Progenitor cell of endocrine pancreas (in vitro differentiated cells): ENCODE measurements around the gene LDLRAD4. TPM values are rescaled to one million over a fixed set of nuclear protein-coding genes. Genes with fewer than 3 reads are reported as not detected.

Source experiments
- DNase-seq: peaks from one replicate; pipeline ENCODE4 v3.0.0; 2021; ENCODE audit warnings: low spot score; ENCODE audit not compliant: unreplicated experiment
- H3K27ac Mint-ChIP-seq: 2 replicates; pipeline ENCODE4 v1.8.0; 2021; ENCODE audit warnings: mild to moderate bottlenecking, moderate library complexity, mixed read lengths
- H3K27me3 Mint-ChIP-seq: 2 replicates; pipeline ENCODE4 v1.8.0; 2021; ENCODE audit warnings: mixed read lengths
- H3K36me3 Mint-ChIP-seq: 2 replicates; pipeline ENCODE4 v1.8.0; 2022; ENCODE audit warnings: mixed read lengths; ENCODE audit not compliant: insufficient read depth
- H3K4me1 Mint-ChIP-seq: 2 replicates; pipeline ENCODE4 v1.8.0; 2021; ENCODE audit warnings: low read depth, mixed read lengths
- H3K4me3 Mint-ChIP-seq: 2 replicates; pipeline ENCODE4 v1.8.0; 2021; ENCODE audit warnings: low read depth, mild to moderate bottlenecking, moderate library complexity, mixed read lengths
- H3K9me3 Mint-ChIP-seq: 2 replicates; pipeline ENCODE4 v1.8.0; 2021; ENCODE audit warnings: low read depth, mixed read lengths
- CTCF ChIP-seq: fragments of 200-600 bp; sonication (generic); IDR thresholded peaks from one replicate; pipeline ENCODE4 v1.5.0; 2021; ENCODE audit warnings: antibody characterized with exemption, mild to moderate bottlenecking; ENCODE audit not compliant: unreplicated experiment
- long read RNA-seq: library from polyadenylated mRNA; unstranded; transcript quantifications from one replicate; pipeline ENCODE4 v2.0.0, GENCODE V29; 2020
- total RNA-seq: library from RNA; stranded (reverse); gene quantifications from 2 replicates; pipeline ENCODE4 v1.2.1, GENCODE V29; 2021

The LDLRAD4 gene
- 3.4 and 3.8 TPM in 2 replicates for total RNA-seq
- long read RNA-seq, partial matches to known transcripts = 0 of 6 reads
- long read RNA-seq, other reads (novel, unspliced or antisense) = 6 of 6 reads

GRCh38 chr18:13218368-13218991 lies at the start of gene LDLRAD4:
TSS of gene LDLRAD4 (plus strand) at chr18:13218760.
- H3K27me3 Mint-ChIP-seq = peaks cover 65% of the 10 kb centered on the region
- TF ChIP-seq CTCF = no peak
- H3K4me1 Mint-ChIP-seq = peaks cover 19% of the 10 kb centered on the region
- H3K4me3 Mint-ChIP-seq = peak within 1 kb of the TSS; percentile 72
- H3K36me3 Mint-ChIP-seq = no peaks in the 10 kb centered on the region
- peak within 1 kb of the TSS; percentile 67 for H3K27ac Mint-ChIP-seq
- no peaks in the 10 kb centered on the region for H3K9me3 Mint-ChIP-seq
- DNase-seq = peak; percentile 34

GRCh38 chr18:13173578-13174145 lies 44.9 kb upstream of the LDLRAD4 start:
- H3K4me1 Mint-ChIP-seq = no peaks in the 10 kb centered on the region
- DNase-seq = no peak
- no peaks in the 10 kb centered on the region for H3K27me3 Mint-ChIP-seq
- no peaks in the 10 kb centered on the region for H3K9me3 Mint-ChIP-seq
- no peak for TF ChIP-seq CTCF
- H3K36me3 Mint-ChIP-seq = no peaks in the 10 kb centered on the region
- no peak overlapping the region for H3K4me3 Mint-ChIP-seq
- H3K27ac Mint-ChIP-seq = peak overlapping the region; percentile 49

GRCh38 chr18:13175266-13175665 lies 43.3 kb upstream of the LDLRAD4 start:
- no peaks in the 10 kb centered on the region for H3K27me3 Mint-ChIP-seq
- DNase-seq = no peak
- no peaks in the 10 kb centered on the region for H3K9me3 Mint-ChIP-seq
- H3K36me3 Mint-ChIP-seq = no peaks in the 10 kb centered on the region
- H3K4me3 Mint-ChIP-seq = no peak overlapping the region
- no peak for TF ChIP-seq CTCF
- H3K4me1 Mint-ChIP-seq = peaks cover 8% of the 10 kb centered on the region
- H3K27ac Mint-ChIP-seq = no peak overlapping the region

- Mint-ChIP-seq H3K4me1 (peaks cover 10% of the 10 kb centered on the region), H3K36me3 (no peaks in the 10 kb centered on the region), H3K4me3 (no peak overlapping the region), H3K27me3 (no peaks in the 10 kb centered on the region), H3K27ac (no peak overlapping the region), H3K9me3 (no peaks in the 10 kb centered on the region)
- no peak for TF ChIP-seq CTCF
- DNase-seq = no peak
Observed at GRCh38 chr18:13175754-13176210, 42.8 kb upstream of the LDLRAD4 start.

- H3K27me3 Mint-ChIP-seq = peaks cover 3% of the 10 kb centered on the region
- H3K9me3 Mint-ChIP-seq = peaks cover 3% of the 10 kb centered on the region
- H3K4me3 Mint-ChIP-seq = no peak overlapping the region
- no peak for TF ChIP-seq CTCF
- no peak overlapping the region for H3K27ac Mint-ChIP-seq
- peaks cover 15% of the 10 kb centered on the region for H3K4me1 Mint-ChIP-seq
- no peak for DNase-seq
- no peaks in the 10 kb centered on the region for H3K36me3 Mint-ChIP-seq
Observed at GRCh38 chr18:13176847-13177246, 41.7 kb upstream of the LDLRAD4 start.
